CD4-positive, alpha-beta T cell (primary cell): Measurements from ENCODE around the gene PLXNB2. TPM values are rescaled to one million over a fixed set of nuclear protein-coding genes. Genes with fewer than 3 reads are reported as not detected.

Source experiments
- ATAC-seq: fragments of 200-7000 bp; cut with Tn5 transposase; one replicate; pipeline ENCODE4 v1.10.0; 2022; ENCODE audit warnings: mild to moderate bottlenecking; ENCODE audit not compliant: poor library complexity
- CTCF ChIA-PET: fragments of 350-600 bp; sonication (Branson Sonifier 250); formaldehyde crosslinking; loops from one replicate; lab custom pipeline; 2021; ENCODE audit warnings: antibody characterized with exemption, inconsistent platforms; lab: Charles Lee
- POLR2A ChIA-PET: fragments of 350-600 bp; sonication (Branson Sonifier 250); formaldehyde crosslinking; loops from one replicate; lab custom pipeline; 2021; ENCODE audit warnings: antibody characterized with exemption, inconsistent platforms; lab: Charles Lee
- DNase-seq, 14 experiments: peaks; one replicate each; pipeline ENCODE4 v3.0.0-alpha.2; 2013 to 2020; ENCODE audit warnings: mixed read lengths in 2 of 14
- H3K27ac ChIP-seq, 2 donors: one replicate each; pipeline versions ENCODE4 v1.5.1 to v1.7.0; 2013; ENCODE audit warnings: low read length in 2 of 2, low read depth in 1 of 2, mild to moderate bottlenecking in 1 of 2
- H3K27me3 ChIP-seq, 2 experiments: 1 replicate in 1 of 2; 2 replicates in 1 of 2; pipeline versions ENCODE4 v1.6.1 to v1.7.0; 2013; ENCODE audit warnings: low read length in 2 of 2, control low read depth in 1 of 2, mild to moderate bottlenecking in 1 of 2, moderate library complexity in 1 of 2; ENCODE audit not compliant: insufficient read depth in 2 of 2, control insufficient read depth in 1 of 2
- H3K36me3 ChIP-seq: one replicate; pipeline ENCODE4 v1.6.1; 2013; ENCODE audit warnings: low read length, control low read depth; ENCODE audit not compliant: insufficient read depth
- H3K4me1 ChIP-seq: one replicate; pipeline ENCODE4 v1.6.1; 2013; ENCODE audit warnings: low read length, control low read depth; ENCODE audit not compliant: insufficient read depth
- H3K4me3 ChIP-seq: one replicate; pipeline ENCODE4 v1.5.1; 2013; ENCODE audit warnings: mild to moderate bottlenecking, low read length, moderate library complexity
- H3K9me3 ChIP-seq, 2 experiments: 1 replicate in 1 of 2; 2 replicates in 1 of 2; pipeline versions ENCODE4 v1.6.1 to v1.7.0; 2013; ENCODE audit warnings: low read length in 2 of 2, mild to moderate bottlenecking in 2 of 2, control low read depth in 1 of 2, moderate library complexity in 1 of 2; ENCODE audit not compliant: control insufficient read depth in 1 of 2, insufficient read depth in 1 of 2
- H3K27ac Mint-ChIP-seq: one replicate; pipeline ENCODE4 v1.8.0; 2020; ENCODE audit warnings: mixed read lengths
- H3K27me3 Mint-ChIP-seq: one replicate; pipeline ENCODE4 v1.8.0; 2021; ENCODE audit warnings: mixed read lengths
- H3K36me3 Mint-ChIP-seq: one replicate; pipeline ENCODE4 v1.8.0; 2021; ENCODE audit warnings: low read depth, mixed read lengths
- H3K4me1 Mint-ChIP-seq: one replicate; pipeline ENCODE4 v1.8.0; 2021; ENCODE audit warnings: low read depth, mixed read lengths
- H3K4me3 Mint-ChIP-seq: one replicate; pipeline ENCODE4 v1.8.0; 2020; ENCODE audit warnings: mild to moderate bottlenecking, mixed read lengths
- H3K9me3 Mint-ChIP-seq: one replicate; pipeline ENCODE4 v1.8.0; 2020; ENCODE audit warnings: mixed read lengths
- CTCF ChIP-seq: fragments of 200-600 bp; IDR thresholded peaks from one replicate; pipeline ENCODE4 v1.8.0; 2022; ENCODE audit warnings: antibody characterized with exemption, mild to moderate bottlenecking
- intact Hi-C, 2 experiments: fragments of 100-400 bp; cut with DNase I in 1 of 2; cut with micrococcal nuclease in 1 of 2; formaldehyde crosslinking; loops; one replicate each; pipeline versions ENCODE4 v1.15.1 to v1.9.0; 2023 to 2025; cut with DNase I, micrococcal nuclease
- total RNA-seq, 174 experiments: library from RNA in 2 of 174; stranded (reverse) in 2 of 174; gene quantifications; one replicate each; pipeline ENCODE4 v1.2.3 and lab custom pipeline; 2021 to 2026

PLXNB2 gene
- total RNA-seq, 2 experiments from 2014 or later: 2.8 to 3.9 TPM

- Mint-ChIP-seq H3K36me3 (no peaks in the 10 kb centered on the region), H3K9me3 (no peaks in the 10 kb centered on the region), H3K4me1 (no peaks in the 10 kb centered on the region), H3K27ac (no peak overlapping the region), H3K27me3 (peaks cover 19% of the 10 kb centered on the region), H3K4me3 (no peak overlapping the region)
- CTCF ChIA-PET: no interaction called here
- Histone ChIP-seq H3K4me3 (no peak overlapping the region), H3K9me3 (peaks cover 0 to 18% of the 10 kb centered on the region in 2 experiments), H3K4me1 (peaks cover 7% of the 10 kb centered on the region), H3K27me3 (peaks cover 24 to 35% of the 10 kb centered on the region in 2 experiments), H3K36me3 (no peaks in the 10 kb centered on the region), H3K27ac (no peak overlapping the region)
- intact Hi-C loops: no loop called here
- no peak for ATAC-seq
- TF ChIP-seq CTCF: no peak
- DNase-seq: no peak
- POLR2A ChIA-PET: no interaction called here
These were observed 18.1 kb downstream of the PLXNB2 start for GRCh38 chr22:50289151-50289941.

GRCh38 chr22:50287731-50288130, 19.7 kb downstream of the PLXNB2 start:
- no peak overlapping the region for H3K27ac Mint-ChIP-seq
- H3K9me3 ChIP-seq: peaks cover 0 to 15% of the 10 kb centered on the region in 2 experiments
- no peaks in the 10 kb centered on the region for H3K36me3 ChIP-seq
- H3K27ac ChIP-seq: no peak overlapping the region
- H3K27me3 Mint-ChIP-seq: peaks cover 16% of the 10 kb centered on the region
- no peaks in the 10 kb centered on the region for H3K9me3 Mint-ChIP-seq
- no peak for TF ChIP-seq CTCF
- no peak for DNase-seq
- ChIA-PET CTCF (no interaction called here), POLR2A (no interaction called here)
- peaks cover 16 to 25% of the 10 kb centered on the region in 2 experiments for H3K27me3 ChIP-seq
- intact Hi-C loops: no loop called here
- H3K4me1 ChIP-seq: peaks cover 4% of the 10 kb centered on the region
- H3K4me3 ChIP-seq: no peak overlapping the region
- no peaks in the 10 kb centered on the region for H3K36me3 Mint-ChIP-seq
- H3K4me3 Mint-ChIP-seq: no peak overlapping the region
- ATAC-seq: no peak
- H3K4me1 Mint-ChIP-seq: no peaks in the 10 kb centered on the region

GRCh38 chr22:50286701-50287318, 20.6 kb downstream of the PLXNB2 start:
- intact Hi-C loops: no loop called here
- Mint-ChIP-seq H3K9me3 (no peaks in the 10 kb centered on the region), H3K27ac (no peak overlapping the region), H3K4me3 (no peak overlapping the region), H3K27me3 (peaks cover 8% of the 10 kb centered on the region), H3K4me1 (no peaks in the 10 kb centered on the region), H3K36me3 (no peaks in the 10 kb centered on the region)
- POLR2A ChIA-PET: no interaction called here
- no peak for TF ChIP-seq CTCF
- H3K4me3 ChIP-seq: no peak overlapping the region
- no peaks in the 10 kb centered on the region for H3K4me1 ChIP-seq
- peaks cover 0 to 9% of the 10 kb centered on the region in 2 experiments for H3K9me3 ChIP-seq
- ATAC-seq (no peak), DNase-seq (no peak)
- CTCF ChIA-PET: no interaction called here
- H3K27ac ChIP-seq: no peak overlapping the region
- no peaks in the 10 kb centered on the region for H3K36me3 ChIP-seq
- peaks cover 11 to 21% of the 10 kb centered on the region in 2 experiments for H3K27me3 ChIP-seq
